OCI-LY7 (cell line): ENCODE measurements around the gene IFT80.

Experiments
- CTCF ChIP-seq: fragments of 200-600 bp; sonication (generic); conservative IDR thresholded peaks from 2 replicates; pipeline ENCODE4 v1.5.1; 2014; ENCODE audit warnings: mild to moderate bottlenecking, antibody characterized with exemption, low read length, moderate library complexity, mixed read lengths
- EZH2phosphoT487 ChIP-seq: fragments of 200-600 bp; sonication (generic); IDR thresholded peaks from 2 replicates; pipeline ENCODE4 v1.6.1; 2018; ENCODE audit warnings: low read depth, borderline replicate concordance, mild to moderate bottlenecking, mixed run types, antibody characterized with exemption, low read length, moderate library complexity, mixed read lengths

- TF ChIP-seq CTCF (no peak), EZH2phosphoT487 (no peak)
Observed at GRCh38 chr3:160226026-160226907, 172.8 kb downstream of the IFT80 start.
